Measurements from ENCODE around the gene ELMOD1.

GRCh38 chr11:107593951-107594350 lies 3.0 kb downstream of the ELMOD1 start:
- TF ChIP-seq POLR2A (IDR thresholded peaks at IDR 0.05; ENCODE audit: low read length) (no peak), GATA1 (IDR thresholded peaks at IDR 0.05; ENCODE audit: low read depth, low read length) (no peak)
